Left lobe of liver (tissue), 2 donors: ENCODE data around the gene GADD45B. TPM values are rescaled to one million over a fixed set of nuclear protein-coding genes. Genes with fewer than 3 reads are reported as not detected.
"Not testable (repeated sequence)": the region's sequence is repeated elsewhere in the genome, so short reads cannot be mapped to it uniquely, and the experiment has no call there.

Experiments
- ATAC-seq: fragments of 200-7000 bp; cut with Tn5 transposase; one replicate; pipeline ENCODE4 v1.9.1; 2020; ENCODE audit warnings: mild to moderate bottlenecking, moderate library complexity
- DNase-seq: peaks from one replicate; pipeline ENCODE4 v3.0.0-alpha.2; 2020; ENCODE audit warnings: low spot score
- total RNA-seq: library from RNA; stranded (reverse); gene quantifications from one replicate; pipeline ENCODE4 v1.2.1, GENCODE V29; 2021
- donor health status: DM: no; HTN: no; CAD: no; lungs with moderate emphysema.
- donor health status: DM: no; HTN: yes; CAD: no.

Gene GADD45B
- total RNA-seq, 1 donor from 2014 or later = 52.1 TPM

GRCh38 chr19:2468596-2468995, 7.3 kb upstream of the GADD45B start:
- no peak for ATAC-seq

GRCh38 chr19:2469102-2469914, 6.6 kb upstream of the GADD45B start:
- ATAC-seq = no peak
- no peak for DNase-seq

More at GRCh38 chr19:2468596-2468995, 7.3 kb upstream of the GADD45B start:
- DNase-seq = no peak

GRCh38 chr19:2469915-2470200, 6.1 kb upstream of the GADD45B start:
- DNase-seq, ATAC-seq: not testable (repeated sequence)

GRCh38 chr19:2474232-2475017, 1.5 kb upstream of the GADD45B start:
- DNase-seq = peak; percentile 88
- ATAC-seq = peak; percentile 58

- ATAC-seq = peak; percentile 41
- DNase-seq = peak; percentile 78
These were observed 767 bp upstream of the GADD45B start for GRCh38 chr19:2475018-2475701.

- DNase-seq (peak; percentile 68), ATAC-seq (peak; percentile 9)
These were observed 669 bp downstream of the GADD45B start for GRCh38 chr19:2476451-2477140.

GRCh38 chr19:2477141-2477710, 1.3 kb downstream of the GADD45B start:
- DNase-seq (peak; percentile 72), ATAC-seq (peak; percentile 5)

- DNase-seq = peak; percentile 63
- peak; percentile 3 for ATAC-seq
These were observed 1.8 kb downstream of the GADD45B start for GRCh38 chr19:2477732-2478191.

GRCh38 chr19:2478278-2478755, 2.4 kb downstream of the GADD45B start:
- DNase-seq = peak; percentile 80
- ATAC-seq = peak; percentile 21

GRCh38 chr19:2478756-2479555, 3.0 kb downstream of the GADD45B start:
- DNase-seq (peak; percentile 82), ATAC-seq (peak; percentile 41)

GRCh38 chr19:2479556-2480194, 3.7 kb downstream of the GADD45B start:
- DNase-seq (no peak), ATAC-seq (no peak)

GRCh38 chr19:2481466-2481865, 5.5 kb downstream of the GADD45B start:
- no peak for DNase-seq

GRCh38 chr19:2482354-2483038, 6.6 kb downstream of the GADD45B start:
- DNase-seq (no peak), ATAC-seq (no peak)

More at GRCh38 chr19:2481466-2481865, 5.5 kb downstream of the GADD45B start:
- ATAC-seq = no peak

- no peak for DNase-seq
- ATAC-seq = no peak
These were observed 7.2 kb downstream of the GADD45B start for GRCh38 chr19:2483084-2483483.

- DNase-seq (no peak), ATAC-seq (no peak)
These were observed 7.7 kb downstream of the GADD45B start for GRCh38 chr19:2483484-2484151.

GRCh38 chr19:2484178-2484937, 8.4 kb downstream of the GADD45B start:
- ATAC-seq (peak; percentile 75), DNase-seq (peak; percentile 88)

GRCh38 chr19:2485428-2485827, 9.5 kb downstream of the GADD45B start:
- ATAC-seq (no peak), DNase-seq (no peak)
